ENCODE data around the gene BBC3. TPM values are rescaled to one million over a fixed set of nuclear protein-coding genes. Genes with fewer than 3 reads are reported as not detected.

Gene BBC3
- total RNA-seq, 1 experiment from 2014 or later, result 49.5 TPM

DNA sequence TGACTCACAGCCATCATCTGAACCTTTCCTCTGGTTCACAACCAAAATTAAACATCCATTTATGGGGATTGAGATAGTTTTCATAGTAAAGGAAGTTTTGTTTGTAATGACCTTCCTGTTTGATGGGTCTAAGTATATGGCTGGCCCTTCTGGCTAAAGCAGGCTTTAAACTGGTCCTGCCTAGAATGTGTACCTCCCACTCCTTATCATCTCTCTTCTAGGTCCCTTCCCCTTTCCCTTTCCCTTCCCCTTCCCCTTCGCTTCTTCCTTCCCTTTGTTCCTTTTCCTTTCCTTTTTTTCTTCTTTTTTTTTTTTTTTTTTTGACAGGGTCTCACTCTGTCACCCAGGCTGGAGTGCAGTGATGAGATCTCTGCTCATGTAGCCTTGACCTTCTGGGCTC lies 35.6 kb downstream of the BBC3 start:
- H3K36me3 Mint-ChIP-seq, result peaks cover 42% of the 10 kb centered on the region
- H3K4me1 Mint-ChIP-seq, result no peaks in the 10 kb centered on the region
- TF ChIP-seq, protein P1, sequence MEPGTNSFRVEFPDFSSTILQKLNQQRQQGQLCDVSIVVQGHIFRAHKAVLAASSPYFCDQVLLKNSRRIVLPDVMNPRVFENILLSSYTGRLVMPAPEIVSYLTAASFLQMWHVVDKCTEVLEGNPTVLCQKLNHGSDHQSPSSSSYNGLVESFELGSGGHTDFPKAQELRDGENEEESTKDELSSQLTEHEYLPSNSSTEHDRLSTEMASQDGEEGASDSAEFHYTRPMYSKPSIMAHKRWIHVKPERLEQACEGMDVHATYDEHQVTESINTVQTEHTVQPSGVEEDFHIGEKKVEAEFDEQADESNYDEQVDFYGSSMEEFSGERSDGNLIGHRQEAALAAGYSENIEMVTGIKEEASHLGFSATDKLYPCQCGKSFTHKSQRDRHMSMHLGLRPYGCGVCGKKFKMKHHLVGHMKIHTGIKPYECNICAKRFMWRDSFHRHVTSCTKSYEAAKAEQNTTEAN (CRISPR knock-in tag; IDR thresholded peaks at IDR 0.05), result no peak
- TF ChIP-seq RORB (CRISPR knock-in tag; IDR thresholded peaks at IDR 0.05) (no peak), CREB1 (CRISPR knock-in tag; IDR thresholded peaks at IDR 0.05) (no peak), NR1H2 (CRISPR knock-in tag; IDR thresholded peaks at IDR 0.05) (no peak), TP53 (CRISPR knock-in tag; IDR thresholded peaks at IDR 0.05) (no peak), ZBTB21 (CRISPR knock-in tag; IDR thresholded peaks at IDR 0.05; ENCODE audit: borderline replicate concordance) (no peak), ELF4 (CRISPR knock-in tag; IDR thresholded peaks at IDR 0.05; ENCODE audit: low read depth) (no peak)
- TF ChIP-seq, protein P2, sequence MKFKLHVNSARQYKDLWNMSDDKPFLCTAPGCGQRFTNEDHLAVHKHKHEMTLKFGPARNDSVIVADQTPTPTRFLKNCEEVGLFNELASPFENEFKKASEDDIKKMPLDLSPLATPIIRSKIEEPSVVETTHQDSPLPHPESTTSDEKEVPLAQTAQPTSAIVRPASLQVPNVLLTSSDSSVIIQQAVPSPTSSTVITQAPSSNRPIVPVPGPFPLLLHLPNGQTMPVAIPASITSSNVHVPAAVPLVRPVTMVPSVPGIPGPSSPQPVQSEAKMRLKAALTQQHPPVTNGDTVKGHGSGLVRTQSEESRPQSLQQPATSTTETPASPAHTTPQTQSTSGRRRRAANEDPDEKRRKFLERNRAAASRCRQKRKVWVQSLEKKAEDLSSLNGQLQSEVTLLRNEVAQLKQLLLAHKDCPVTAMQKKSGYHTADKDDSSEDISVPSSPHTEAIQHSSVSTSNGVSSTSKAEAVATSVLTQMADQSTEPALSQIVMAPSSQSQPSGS (CRISPR knock-in tag; IDR thresholded peaks at IDR 0.05; ENCODE audit: borderline replicate concordance, low read depth), result no peak
- no peak for DNase-seq (ENCODE audit: low spot score)
- H3K27me3 Mint-ChIP-seq (ENCODE audit: low read depth), result no peaks in the 10 kb centered on the region
- ChIA-PET POLR2A (no interaction called here), CTCF (no interaction called here)
- H3K27ac Mint-ChIP-seq, result no peak overlapping the region; the same call in 1 of the 2 replicates
- ATAC-seq, result no peak
- H3K4me3 Mint-ChIP-seq, result no peak overlapping the region
- no peaks in the 10 kb centered on the region for H3K9me3 Mint-ChIP-seq

DNA sequence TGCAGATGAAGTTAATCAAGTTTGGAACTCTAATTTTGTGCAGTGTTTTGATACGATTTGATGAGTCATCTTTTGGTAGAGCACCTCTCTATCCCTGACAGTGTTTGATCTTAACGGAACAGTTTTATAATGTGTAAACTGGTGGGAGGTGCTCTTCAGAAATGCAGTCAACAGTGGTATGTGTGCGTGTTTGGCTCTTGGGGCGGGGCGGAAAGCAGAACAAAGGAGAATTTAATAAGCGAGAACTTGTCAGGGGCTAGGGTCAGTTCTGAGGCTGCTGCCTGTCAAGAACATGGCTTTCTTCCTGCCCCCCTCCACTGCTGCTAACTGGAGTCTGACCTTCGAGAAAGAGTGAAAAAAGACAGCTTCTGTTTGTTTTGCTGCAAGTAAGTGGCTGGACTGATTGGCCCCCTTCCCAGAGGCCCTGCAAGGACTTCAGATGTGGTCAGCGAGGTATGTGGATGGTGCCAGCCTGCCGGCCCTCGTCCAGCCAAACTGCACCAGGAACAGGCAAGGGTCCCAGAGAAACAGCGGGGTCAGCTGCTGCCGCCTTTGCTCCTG lies 40.8 kb downstream of the BBC3 start:
- Mint-ChIP-seq H3K27ac (peak overlapping the region; percentile 53), H3K4me3 (no peak overlapping the region), H3K9me3 (no peaks in the 10 kb centered on the region), H3K27me3 (ENCODE audit: low read depth) (no peaks in the 10 kb centered on the region), H3K4me1 (peaks cover 13% of the 10 kb centered on the region; the same call in 1 of the 2 replicates), H3K36me3 (peaks cover 23% of the 10 kb centered on the region)
- ATAC-seq (no peak), DNase-seq (ENCODE audit: low spot score) (no peak)
- TF ChIP-seq, protein P3, sequence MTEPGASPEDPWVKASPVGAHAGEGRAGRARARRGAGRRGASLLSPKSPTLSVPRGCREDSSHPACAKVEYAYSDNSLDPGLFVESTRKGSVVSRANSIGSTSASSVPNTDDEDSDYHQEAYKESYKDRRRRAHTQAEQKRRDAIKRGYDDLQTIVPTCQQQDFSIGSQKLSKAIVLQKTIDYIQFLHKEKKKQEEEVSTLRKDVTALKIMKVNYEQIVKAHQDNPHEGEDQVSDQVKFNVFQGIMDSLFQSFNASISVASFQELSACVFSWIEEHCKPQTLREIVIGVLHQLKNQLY (CRISPR knock-in tag; IDR thresholded peaks at IDR 0.05), result no peak
- TF ChIP-seq GABPB1 (CRISPR knock-in tag; IDR thresholded peaks at IDR 0.05) (0 out of 2 replicates have a peak, but pooled peaks have one; percentile 17), SMAD4 (CRISPR knock-in tag; IDR thresholded peaks at IDR 0.05) (no peak), NR1H2 (CRISPR knock-in tag; IDR thresholded peaks at IDR 0.05) (no peak), GRHL2 (CRISPR knock-in tag; IDR thresholded peaks at IDR 0.05; ENCODE audit: insufficient replicate concordance, severe bottlenecking) (no peak), SMAD3 (CRISPR knock-in tag; IDR thresholded peaks at IDR 0.05; ENCODE audit: borderline replicate concordance) (no peak)
- TF ChIP-seq, protein P4, sequence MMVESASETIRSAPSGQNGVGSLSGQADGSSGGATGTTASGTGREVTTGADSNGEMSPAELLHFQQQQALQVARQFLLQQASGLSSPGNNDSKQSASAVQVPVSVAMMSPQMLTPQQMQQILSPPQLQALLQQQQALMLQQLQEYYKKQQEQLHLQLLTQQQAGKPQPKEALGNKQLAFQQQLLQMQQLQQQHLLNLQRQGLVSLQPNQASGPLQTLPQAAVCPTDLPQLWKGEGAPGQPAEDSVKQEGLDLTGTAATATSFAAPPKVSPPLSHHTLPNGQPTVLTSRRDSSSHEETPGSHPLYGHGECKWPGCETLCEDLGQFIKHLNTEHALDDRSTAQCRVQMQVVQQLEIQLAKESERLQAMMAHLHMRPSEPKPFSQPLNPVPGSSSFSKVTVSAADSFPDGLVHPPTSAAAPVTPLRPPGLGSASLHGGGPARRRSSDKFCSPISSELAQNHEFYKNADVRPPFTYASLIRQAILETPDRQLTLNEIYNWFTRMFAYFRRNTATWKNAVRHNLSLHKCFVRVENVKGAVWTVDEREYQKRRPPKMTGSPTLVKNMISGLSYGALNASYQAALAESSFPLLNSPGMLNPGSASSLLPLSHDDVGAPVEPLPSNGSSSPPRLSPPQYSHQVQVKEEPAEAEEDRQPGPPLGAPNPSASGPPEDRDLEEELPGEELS (CRISPR knock-in tag; IDR thresholded peaks at IDR 0.05), result no peak
- POLR2A ChIA-PET, result no interaction called here
- CTCF ChIA-PET, result interaction anchor here (0.9 to 1.5 kb wide), 2 partner anchors 20 to 54 kb away, joined by 4 to 6 read pairs; no protein-coding TSS in a partner anchor

DNA sequence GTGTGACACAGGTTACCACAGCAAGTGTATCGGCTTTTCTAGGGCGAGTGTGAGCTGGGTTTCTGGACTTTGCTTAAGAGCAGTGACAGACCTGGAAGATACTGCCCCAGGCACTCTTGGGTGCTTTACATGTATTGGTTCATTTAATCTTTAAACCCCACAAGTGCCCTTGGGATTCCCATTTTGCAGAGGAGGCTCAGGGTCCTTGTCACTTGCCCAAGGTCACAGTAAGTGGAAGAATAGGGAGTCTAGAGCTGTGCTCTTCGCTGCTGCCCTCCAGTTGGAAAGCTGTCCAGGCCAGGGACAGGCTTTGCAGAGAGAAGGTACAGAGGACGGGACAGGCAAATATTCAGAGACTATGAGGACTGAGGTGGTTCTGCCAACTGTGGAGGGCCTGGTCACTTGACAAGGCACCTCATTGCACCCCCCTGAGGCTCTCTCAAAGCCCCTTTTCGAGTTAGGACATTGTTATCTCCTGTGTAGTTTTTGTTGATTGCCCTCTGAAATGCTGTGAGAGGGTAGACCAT lies 42.4 kb downstream of the BBC3 start:
- H3K4me1 Mint-ChIP-seq, result peaks cover 13% of the 10 kb centered on the region; the same call in 1 of the 2 replicates
- ATAC-seq (no peak), DNase-seq (ENCODE audit: low spot score) (no peak)
- ChIA-PET CTCF (interaction anchor here (2.5 kb wide), 1 partner anchor 22 kb away, joined by 13 read pairs; no protein-coding TSS in a partner anchor), POLR2A (interaction anchor here (0.5 kb wide), 1 partner anchor 35 kb away, joined by 3 read pairs; no protein-coding TSS in a partner anchor)
- peak overlapping the region; percentile 87 for H3K27ac Mint-ChIP-seq
- peaks cover 27% of the 10 kb centered on the region for H3K36me3 Mint-ChIP-seq
- no peaks in the 10 kb centered on the region for H3K9me3 Mint-ChIP-seq
- no peak overlapping the region for H3K4me3 Mint-ChIP-seq
- no peaks in the 10 kb centered on the region for H3K27me3 Mint-ChIP-seq (ENCODE audit: low read depth)
- TF ChIP-seq, protein P5, sequence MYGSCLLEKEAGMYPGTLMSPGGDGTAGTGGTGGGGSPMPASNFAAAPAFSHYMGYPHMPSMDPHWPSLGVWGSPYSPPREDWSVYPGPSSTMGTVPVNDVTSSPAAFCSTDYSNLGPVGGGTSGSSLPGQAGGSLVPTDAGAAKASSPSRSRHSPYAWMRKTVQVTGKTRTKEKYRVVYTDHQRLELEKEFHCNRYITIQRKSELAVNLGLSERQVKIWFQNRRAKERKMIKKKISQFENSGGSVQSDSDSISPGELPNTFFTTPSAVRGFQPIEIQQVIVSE (CRISPR knock-in tag; IDR thresholded peaks at IDR 0.05; ENCODE audit: borderline replicate concordance), result no peak
- no peak for TF ChIP-seq FOXP1 (CRISPR knock-in tag; IDR thresholded peaks at IDR 0.05; ENCODE audit: borderline replicate concordance)
- TF ChIP-seq FOXJ3 (CRISPR knock-in tag; IDR thresholded peaks at IDR 0.05; ENCODE audit: borderline replicate concordance), result no peak
- no peak for TF ChIP-seq ZNF416 (CRISPR knock-in tag; IDR thresholded peaks at IDR 0.05)
- no peak for TF ChIP-seq NR2C2 (CRISPR knock-in tag; IDR thresholded peaks at IDR 0.05)
- no peak for TF ChIP-seq ZNF219 (CRISPR knock-in tag; IDR thresholded peaks at IDR 0.05; ENCODE audit: borderline replicate concordance)
- TF ChIP-seq TEAD4 (CRISPR knock-in tag; IDR thresholded peaks at IDR 0.05), result no peak
- TF ChIP-seq ZBTB21 (CRISPR knock-in tag; IDR thresholded peaks at IDR 0.05; ENCODE audit: borderline replicate concordance), result no peak
- no peak for TF ChIP-seq SP1 (CRISPR knock-in tag; conservative IDR thresholded peaks at IDR 0.05)

Data from WTC11 (cell line).